SK-N-SH (cell line): Measurements from ENCODE around the gene PPP1R1C. TPM values are rescaled to one million over a fixed set of nuclear protein-coding genes. Genes with fewer than 3 reads are reported as not detected.
"Not testable (repeated sequence)": the region's sequence is repeated elsewhere in the genome, so short reads cannot be mapped to it uniquely, and the experiment has no call there.

Source experiments
- CTCF ChIA-PET: fragments of 300-600, 350-600 bp; formaldehyde crosslinking; extraction: SDS; loops from one replicate; lab custom pipeline; 2021; lab: Yijun Ruan, JAX
- POLR2A ChIA-PET: fragments of 350-600 bp; sonication (Branson Sonifier 250); formaldehyde crosslinking; extraction: SDS; loops from one replicate; lab custom pipeline; 2020; ENCODE audit warnings: antibody characterized with exemption, inconsistent platforms; lab: Yijun Ruan, JAX
- DNase-seq: peaks from one replicate; pipeline ENCODE4 v3.0.0; 2012
- H2AFZ ChIP-seq: fragments of 200-600 bp; sonication (generic); 2 replicates; pipeline ENCODE4 v1.8.1; 2016; ENCODE audit warnings: antibody characterized with exemption, mild to moderate bottlenecking, low read depth
- H3F3A ChIP-seq: fragments of 200-600 bp; sonication (generic); replicated peaks from 2 replicates; pipeline ENCODE3; 2016; ENCODE audit warnings: antibody characterized with exemption, mild to moderate bottlenecking; ENCODE audit not compliant: insufficient read depth
- H3K27ac ChIP-seq, 2 experiments: fragments of 200-500 bp in 1 of 2; fragments of 200-600 bp in 1 of 2; sonication (Bioruptor generic) in 1 of 2; sonication (generic), shearing (Covaris generic) in 1 of 2; 2 replicates each; pipeline versions ENCODE4 v1.5.1 to v1.6.1; 2014 to 2016; ENCODE audit warnings: low read depth in 2 of 2, inconsistent platforms in 1 of 2, low read length in 1 of 2, mild to moderate bottlenecking in 1 of 2, mixed read lengths in 1 of 2
- H3K27me3 ChIP-seq: fragments of 200-600 bp; sonication (generic), shearing (Covaris generic); 2 replicates; pipeline ENCODE4 v1.6.1; 2016; ENCODE audit warnings: mixed run types; ENCODE audit not compliant: insufficient read depth
- H3K36me3 ChIP-seq, 2 experiments: fragments of 200-500 bp in 1 of 2; fragments of 200-600 bp in 1 of 2; sonication (Bioruptor generic) in 1 of 2; sonication (generic) in 1 of 2; replicated peaks in 1 of 2; 2 replicates each; pipeline versions ENCODE3 to v1.5.1; 2014 to 2016; ENCODE audit warnings: low read length in 1 of 2, mild to moderate bottlenecking in 1 of 2; ENCODE audit not compliant: insufficient read depth in 2 of 2, control insufficient read depth in 1 of 2
- H3K4me1 ChIP-seq, 2 experiments: fragments of 200-500 bp in 1 of 2; fragments of 200-600 bp in 1 of 2; sonication (Bioruptor generic) in 1 of 2; sonication (generic), shearing (Covaris generic) in 1 of 2; 2 replicates each; pipeline versions ENCODE4 v1.5.1 to v1.6.1; 2014 to 2016; ENCODE audit warnings: low read depth in 1 of 2, low read length in 1 of 2, mixed run types in 1 of 2; ENCODE audit not compliant: insufficient read depth in 2 of 2, control insufficient read depth in 1 of 2
- H3K4me2 ChIP-seq: fragments of 200-600 bp; sonication (generic), shearing (Covaris generic); 2 replicates; pipeline ENCODE4 v1.6.1; 2017; ENCODE audit warnings: mixed run types
- H3K4me3 ChIP-seq, 2 experiments: fragments of 200-500 bp in 1 of 2; fragments of 200-600 bp in 1 of 2; sonication (Bioruptor generic) in 1 of 2; sonication (generic), shearing (Covaris generic) in 1 of 2; 2 replicates each; pipeline versions ENCODE4 v1.5.1 to v1.8.1; 2014 to 2016; ENCODE audit warnings: low read depth in 2 of 2, inconsistent platforms in 1 of 2, low read length in 1 of 2, mild to moderate bottlenecking in 1 of 2, mixed read lengths in 1 of 2, moderate library complexity in 1 of 2
- H3K79me2 ChIP-seq: fragments of 200-600 bp; sonication (generic); 2 replicates; pipeline ENCODE4 v1.8.1; 2017; ENCODE audit warnings: mild to moderate bottlenecking; ENCODE audit not compliant: insufficient read depth
- H3K9ac ChIP-seq: fragments of 200-600 bp; sonication (generic); 2 replicates; pipeline ENCODE4 v1.6.1; 2017; ENCODE audit warnings: mixed run types
- H3K9me2 ChIP-seq: fragments of 200-600 bp; sonication (generic); 2 replicates; pipeline ENCODE4 v1.6.1; 2017; ENCODE audit warnings: mixed run types
- H3K9me3 ChIP-seq: fragments of 200-600 bp; sonication (generic); 2 replicates; pipeline ENCODE4 v1.6.1; 2017; ENCODE audit warnings: mixed run types, mild to moderate bottlenecking, moderate library complexity
- H4K20me1 ChIP-seq: fragments of 200-600 bp; sonication (generic); 2 replicates; pipeline ENCODE4 v1.6.1; 2017; ENCODE audit warnings: mild to moderate bottlenecking, mixed run types; ENCODE audit not compliant: insufficient read depth
- CHD2 ChIP-seq: fragments of 150-350 bp; IDR thresholded peaks from 2 replicates; pipeline ENCODE4 v1.6.1; 2018; ENCODE audit warnings: low read length; ENCODE audit not compliant: partially characterized antibody
- CTCF ChIP-seq: fragments of 200-600 bp; sonication (generic); IDR thresholded peaks from 2 replicates; pipeline ENCODE4 v1.6.1; 2017; ENCODE audit warnings: antibody characterized with exemption, mild to moderate bottlenecking, moderate library complexity
- ELF1 ChIP-seq: IDR thresholded peaks from 2 replicates; pipeline ENCODE4 v1.4.0; 2012
- EZH2phosphoT487 ChIP-seq: fragments of 200-600 bp; sonication (generic); IDR thresholded peaks from 2 replicates; pipeline ENCODE4 v1.6.1; 2017; ENCODE audit warnings: low read depth, mixed run types, mild to moderate bottlenecking, antibody characterized with exemption, moderate library complexity, borderline replicate concordance
- FOSL2 ChIP-seq: IDR thresholded peaks from 2 replicates; pipeline ENCODE4 v1.4.0; 2012; ENCODE audit warnings: low read depth, mild to moderate bottlenecking, moderate library complexity, borderline replicate concordance
- FOXJ3 ChIP-seq: sonication (generic); formaldehyde crosslinking; IDR thresholded peaks from 2 replicates; pipeline ENCODE4 v1.5.1; 2020; ENCODE audit warnings: mild to moderate bottlenecking, missing genetic modification reagents
- FOXM1 ChIP-seq: IDR thresholded peaks from 2 replicates; pipeline ENCODE4 v1.4.0; 2012; ENCODE audit warnings: low read depth, mild to moderate bottlenecking
- GABPA ChIP-seq: IDR thresholded peaks from 2 replicates; pipeline ENCODE4 v1.4.0; 2012; ENCODE audit warnings: low read depth, mild to moderate bottlenecking
- GATA2 ChIP-seq: sonication (generic); formaldehyde crosslinking; IDR thresholded peaks from 2 replicates; pipeline ENCODE4 v1.5.0; 2020; ENCODE audit warnings: mild to moderate bottlenecking, missing genetic modification reagents
- IRF3 ChIP-seq: fragments of 150-350 bp; IDR thresholded peaks from 2 replicates; pipeline ENCODE4 v1.6.1; 2016; ENCODE audit warnings: mild to moderate bottlenecking, low read depth, low read length
- MAX ChIP-seq: IDR thresholded peaks from 2 replicates; pipeline ENCODE4 v1.4.0; 2012; ENCODE audit warnings: low read depth
- MXI1 ChIP-seq: IDR thresholded peaks from 2 replicates; pipeline ENCODE4 v1.6.1; 2012; ENCODE audit warnings: mild to moderate bottlenecking, low read depth, low read length, improper control_type of control experiment
- NFIC ChIP-seq: IDR thresholded peaks from 2 replicates; pipeline ENCODE4 v1.4.0; 2012; ENCODE audit warnings: borderline replicate concordance
- NRF1 ChIP-seq: IDR thresholded peaks from 2 replicates; pipeline ENCODE4 v1.6.1; 2012; ENCODE audit warnings: low read depth, mild to moderate bottlenecking, low read length
- PBX3 ChIP-seq: IDR thresholded peaks from 2 replicates; pipeline ENCODE4; 2012
- POLR2AphosphoS5 ChIP-seq: IDR thresholded peaks from 2 replicates; pipeline ENCODE4 v1.6.1; 2012; ENCODE audit warnings: low read depth, low read length
- RCOR1 ChIP-seq: fragments of 150-350 bp; IDR thresholded peaks from 2 replicates; pipeline ENCODE4 v1.6.1; 2017; ENCODE audit warnings: antibody characterized with exemption, low read length
- RFX5 ChIP-seq: IDR thresholded peaks from 2 replicates; pipeline ENCODE4 v1.6.1; 2012; ENCODE audit warnings: mild to moderate bottlenecking, improper control_type of control experiment, low read length
- SIN3A ChIP-seq: IDR thresholded peaks from 2 replicates; pipeline ENCODE4 v1.6.1; 2012; ENCODE audit warnings: low read depth, mild to moderate bottlenecking, low read length, moderate library complexity, borderline replicate concordance
- TCF12 ChIP-seq: IDR thresholded peaks from 2 replicates; pipeline ENCODE4 v1.4.0; 2012
- TEAD4 ChIP-seq: IDR thresholded peaks from 2 replicates; pipeline ENCODE4 v1.4.0; 2012; ENCODE audit warnings: mild to moderate bottlenecking, borderline replicate concordance; ENCODE audit not compliant: insufficient read depth
- USF1 ChIP-seq: IDR thresholded peaks from 2 replicates; pipeline ENCODE4 v1.4.0; 2012; ENCODE audit warnings: low read depth, borderline replicate concordance
- USF2 ChIP-seq: fragments of 150-350 bp; IDR thresholded peaks from 2 replicates; pipeline ENCODE4 v1.6.1; 2017; ENCODE audit warnings: antibody characterized with exemption, low read length, low read depth, borderline replicate concordance
- YY1 ChIP-seq: IDR thresholded peaks from 2 replicates; pipeline ENCODE4 v1.4.0; 2012; ENCODE audit warnings: low read depth, mild to moderate bottlenecking
- ZBTB33 ChIP-seq: IDR thresholded peaks from 2 replicates; pipeline ENCODE4 v1.4.0; 2012; ENCODE audit warnings: low read depth, borderline replicate concordance
- whole genome bisulfite sequencing: methylation state at CpG from one replicate; pipeline ENCODE4 v1.1.6; 2017; ENCODE audit warnings: low lambda C conversion rate; 5-methylcytosine and 5-hydroxymethylcytosine counted together
- polyA plus RNA-seq, 3 experiments: library from polyadenylated mRNA; depleted of rRNA; stranded (reverse); fragments of >200 nt; gene quantifications; 2 replicates each; pipeline ENCODE4 v1.2.3, GENCODE V29; 2012

PPP1R1C gene
- polyA plus RNA-seq, 1 of the 3 experiments (the other 2 are of a cell fraction): 0.41 TPM

GRCh38 chr2:181955010-181955409 lies 30.6 kb upstream of the PPP1R1C start (continued):
- TF ChIP-seq USF1: no peak
- TF ChIP-seq CHD2: no peak
- no peak for TF ChIP-seq MXI1
- peak; percentile 63; the same call in 1 of the 2 replicates for TF ChIP-seq POLR2AphosphoS5
- no peak for TF ChIP-seq IRF3
- no peak for TF ChIP-seq USF2
- no peak for TF ChIP-seq FOXJ3 (CRISPR knock-in tag)
- peak; percentile 74; the same call in 1 of the 2 replicates for TF ChIP-seq TEAD4
- no peak for TF ChIP-seq CTCF
- TF ChIP-seq RCOR1: no peak
- peak; percentile 85 for TF ChIP-seq TCF12
- TF ChIP-seq PBX3: peak; percentile 92
- TF ChIP-seq RFX5: no peak
- TF ChIP-seq EZH2phosphoT487: no peak
- TF ChIP-seq ELF1: no peak
- TF ChIP-seq SIN3A: no peak
- peak; percentile 92 for TF ChIP-seq FOSL2
- no peak for TF ChIP-seq ZBTB33
- no peak for TF ChIP-seq GATA2 (CRISPR knock-in tag)
- TF ChIP-seq MAX: no peak
- TF ChIP-seq NFIC: no peak
- peak; percentile 25; the same call in 1 of the 2 replicates for TF ChIP-seq GABPA
- TF ChIP-seq FOXM1: no peak
- no peak; the same call in 1 of the 2 replicates for TF ChIP-seq YY1
- TF ChIP-seq NRF1: no peak

- CTCF ChIA-PET: interaction anchor here (3.1 kb wide), 1 partner anchor 20 kb away, joined by 11 read pairs; no protein-coding TSS in a partner anchor
- H3K27me3 ChIP-seq, H3K4me3 ChIP-seq, H3K9ac ChIP-seq, H4K20me1 ChIP-seq, DNase-seq, POLR2A ChIA-PET, H3K9me2 ChIP-seq, H2AFZ ChIP-seq, H3K79me2 ChIP-seq, H3K27ac ChIP-seq, H3K9me3 ChIP-seq, H3K4me2 ChIP-seq, H3K36me3 ChIP-seq: not testable (repeated sequence)
- 97% methylated on average over 3 of the region's 3 CpGs for WGBS
- Histone ChIP-seq H3K4me1 (peaks cover 4 to 20% of the 10 kb centered on the region in 2 experiments; a peak in 2 of 4 replicates), H3F3A (peaks cover 13% of the 10 kb centered on the region)
Observed at GRCh38 chr2:181955866-181956265, 29.8 kb upstream of the PPP1R1C start.
